ENCODE data around the gene SLC35A3. TPM values are rescaled to one million over a fixed set of nuclear protein-coding genes. Genes with fewer than 3 reads are reported as not detected.

The SLC35A3 gene
- total RNA-seq, 3 donors from 2014 or later (not counting 1 experiment from before 2014, with no cell fraction given): 40.2 to 49.8 (median 43.1) TPM

- Mint-ChIP-seq H3K4me3 (no peak overlapping the region), H3K9me3 (no peaks in the 10 kb centered on the region), H3K4me1 (peaks cover 0 to 2% of the 10 kb centered on the region in 2 donors), H3K36me3 (no peaks in the 10 kb centered on the region), H3K27ac (no peak overlapping the region), H3K27me3 (ENCODE audit: low read depth in 2 of 2) (no peaks in the 10 kb centered on the region)
- H3K27me3 ChIP-seq (ENCODE audit: control insufficient read depth, insufficient read depth, low read length): no peaks in the 10 kb centered on the region
- ATAC-seq: no peak
- DNase-seq: no peak
- intact Hi-C loops (cut with micrococcal nuclease): no loop called here
- no peak for TF ChIP-seq CTCF (IDR thresholded peaks at IDR 0.05)
- no peak overlapping the region for H3K4me3 ChIP-seq (ENCODE audit: low read length)
- no peaks in the 10 kb centered on the region for H3K36me3 ChIP-seq (ENCODE audit: control insufficient read depth, insufficient read depth, low read length)
- no peaks in the 10 kb centered on the region for H3K4me1 ChIP-seq (ENCODE audit: control insufficient read depth, insufficient read depth, low read length)
- H3K9me3 ChIP-seq (ENCODE audit: control insufficient read depth, insufficient read depth, low read length): no peaks in the 10 kb centered on the region
- H3K27ac ChIP-seq (ENCODE audit: low read length): no peak overlapping the region
These were observed 6.6 kb upstream of the SLC35A3 start for GRCh38 chr1:99963041-99963795.

- no peaks in the 10 kb centered on the region for H3K27me3 ChIP-seq (ENCODE audit: control insufficient read depth, insufficient read depth, low read length)
- no peak for TF ChIP-seq CTCF (IDR thresholded peaks at IDR 0.05)
- DNase-seq (no peak), ATAC-seq (no peak)
- intact Hi-C loops (cut with micrococcal nuclease): no loop called here
- H3K27me3 Mint-ChIP-seq (ENCODE audit: low read depth in 2 of 2): no peaks in the 10 kb centered on the region
- no peak overlapping the region for H3K4me3 Mint-ChIP-seq
- H3K4me3 ChIP-seq (ENCODE audit: low read length): no peak overlapping the region
- no peak overlapping the region for H3K27ac ChIP-seq (ENCODE audit: low read length)
- peaks cover 7% of the 10 kb centered on the region for H3K4me1 ChIP-seq (ENCODE audit: control insufficient read depth, insufficient read depth, low read length)
- H3K4me1 Mint-ChIP-seq: peaks cover 9 to 13% of the 10 kb centered on the region in 2 donors
- no peaks in the 10 kb centered on the region for H3K9me3 ChIP-seq (ENCODE audit: control insufficient read depth, insufficient read depth, low read length)
- no peaks in the 10 kb centered on the region for H3K36me3 Mint-ChIP-seq
- WGBS (ENCODE audit: insufficient coverage): 92% methylated on average over 3 of the region's 3 CpGs
- H3K27ac Mint-ChIP-seq: no peak overlapping the region
- no peaks in the 10 kb centered on the region for H3K9me3 Mint-ChIP-seq
- no peaks in the 10 kb centered on the region for H3K36me3 ChIP-seq (ENCODE audit: control insufficient read depth, insufficient read depth, low read length)
These were observed 5.0 kb upstream of the SLC35A3 start for GRCh38 chr1:99964806-99965205.

GRCh38 chr1:99965646-99966375 lies 4.0 kb upstream of the SLC35A3 start:
- Histone ChIP-seq H3K27me3 (ENCODE audit: control insufficient read depth, insufficient read depth, low read length) (no peaks in the 10 kb centered on the region), H3K27ac (ENCODE audit: low read length) (no peak overlapping the region), H3K9me3 (ENCODE audit: control insufficient read depth, insufficient read depth, low read length) (no peaks in the 10 kb centered on the region), H3K36me3 (ENCODE audit: control insufficient read depth, insufficient read depth, low read length) (no peaks in the 10 kb centered on the region), H3K4me3 (ENCODE audit: low read length) (no peak overlapping the region), H3K4me1 (ENCODE audit: control insufficient read depth, insufficient read depth, low read length) (peaks cover 8% of the 10 kb centered on the region)
- no peak for ATAC-seq
- no peak for DNase-seq
- H3K4me1 Mint-ChIP-seq: peaks cover 17 to 21% of the 10 kb centered on the region in 2 donors
- 100% methylated on average over 1 of the region's 2 CpGs for WGBS (ENCODE audit: insufficient coverage)
- no peak for TF ChIP-seq CTCF (IDR thresholded peaks at IDR 0.05)
- H3K36me3 Mint-ChIP-seq: no peaks in the 10 kb centered on the region
- H3K27ac Mint-ChIP-seq: no peak overlapping the region
- H3K27me3 Mint-ChIP-seq (ENCODE audit: low read depth in 2 of 2): no peaks in the 10 kb centered on the region
- intact Hi-C loops (cut with micrococcal nuclease): no loop called here
- H3K4me3 Mint-ChIP-seq: no peak overlapping the region
- H3K9me3 Mint-ChIP-seq: no peaks in the 10 kb centered on the region

Measured in natural killer cell (primary cell).